Measurements from ENCODE around the gene PINLYP.
A peak's percentile ranks its signal among the peaks of the same experiment; 100 is the strongest.

PINLYP gene

GRCh38 chr19:43607238-43608205 is 31.9 kb downstream of the PINLYP start:
- no peak for DNase-seq

GRCh38 chr19:43609872-43610271 is 34.3 kb downstream of the PINLYP start:
- no peak for DNase-seq

DNA sequence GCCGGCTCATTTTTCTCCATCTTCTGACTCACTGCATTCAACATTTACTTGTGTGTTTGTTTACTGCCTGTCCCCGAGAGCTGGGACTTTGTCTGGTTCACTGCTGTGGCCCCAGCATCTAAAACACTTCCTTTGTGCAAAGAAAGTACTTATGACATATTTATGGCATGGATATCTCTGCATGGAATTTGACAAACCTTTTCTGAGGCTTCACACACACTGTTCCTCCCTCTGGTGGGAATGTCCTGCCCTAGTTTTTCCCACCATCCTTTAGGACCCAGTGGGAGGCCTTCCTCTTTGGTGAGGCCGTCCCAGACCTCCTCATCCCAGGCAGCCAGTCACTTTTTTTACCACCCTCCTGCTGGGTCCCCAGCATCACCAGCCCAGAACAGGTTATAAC is 34.9 kb downstream of the PINLYP start:
- DNase-seq = no peak

- DNase-seq = no peak
These were observed 36.2 kb downstream of the PINLYP start, which contains the start of gene SRRM5 for GRCh38 chr19:43611788-43612187. SRRM5 (plus strand) TSS chr19:43612088; CDS start chr19:43612122, 34 bp downstream.

DNA sequence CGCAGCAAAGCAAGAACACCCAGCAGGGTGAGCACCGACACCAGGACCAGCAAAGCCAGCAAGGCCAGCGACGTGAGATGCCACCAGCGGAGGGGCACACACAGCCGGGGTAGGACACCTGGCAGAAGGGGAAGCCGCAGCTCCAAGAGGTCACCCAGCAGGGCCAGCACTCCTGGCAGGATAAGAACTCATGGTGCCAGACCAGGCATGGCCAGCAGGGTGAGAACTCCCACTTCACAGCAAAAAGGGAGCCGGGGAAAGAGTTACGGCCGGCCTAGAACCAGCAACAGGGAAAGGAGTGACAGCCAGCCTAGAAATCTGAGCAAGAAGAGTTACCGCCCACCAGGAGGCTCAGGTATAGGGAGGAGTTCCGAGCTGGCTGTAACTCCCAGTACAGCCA is 36.8 kb downstream of the PINLYP start:
- no peak for DNase-seq

GRCh38 chr19:43616306-43616705 is 40.7 kb downstream of the PINLYP start:
- DNase-seq = no peak

- no peak for DNase-seq
These were observed 41.4 kb downstream of the PINLYP start for GRCh38 chr19:43616954-43617353.

DNA sequence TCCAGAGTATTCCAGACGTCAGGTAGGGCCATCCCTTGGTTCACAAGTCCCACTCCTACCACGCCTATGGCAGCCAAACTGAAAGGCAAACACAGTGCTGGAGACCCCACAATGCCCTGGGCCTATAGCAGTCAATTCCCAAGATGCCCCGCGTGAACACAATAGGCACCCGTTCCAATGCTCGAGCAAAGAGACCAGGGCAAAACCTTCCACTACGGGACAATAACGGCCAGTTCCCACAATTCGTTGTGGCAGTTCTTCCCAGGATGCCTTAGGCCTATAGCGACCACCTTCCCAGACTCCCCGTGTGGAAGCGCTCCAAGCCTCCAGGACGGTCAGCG is 43.3 kb downstream of the PINLYP start:
- DNase-seq = peak; percentile 35

- DNase-seq = peak; percentile 80
These were observed 43.9 kb downstream of the PINLYP start, which contains the start of gene ZNF428 for GRCh38 chr19:43619262-43620060. ZNF428 (minus strand) TSS chr19:43619629; CDS start chr19:43614304, 5,325 bp downstream.

DNA sequence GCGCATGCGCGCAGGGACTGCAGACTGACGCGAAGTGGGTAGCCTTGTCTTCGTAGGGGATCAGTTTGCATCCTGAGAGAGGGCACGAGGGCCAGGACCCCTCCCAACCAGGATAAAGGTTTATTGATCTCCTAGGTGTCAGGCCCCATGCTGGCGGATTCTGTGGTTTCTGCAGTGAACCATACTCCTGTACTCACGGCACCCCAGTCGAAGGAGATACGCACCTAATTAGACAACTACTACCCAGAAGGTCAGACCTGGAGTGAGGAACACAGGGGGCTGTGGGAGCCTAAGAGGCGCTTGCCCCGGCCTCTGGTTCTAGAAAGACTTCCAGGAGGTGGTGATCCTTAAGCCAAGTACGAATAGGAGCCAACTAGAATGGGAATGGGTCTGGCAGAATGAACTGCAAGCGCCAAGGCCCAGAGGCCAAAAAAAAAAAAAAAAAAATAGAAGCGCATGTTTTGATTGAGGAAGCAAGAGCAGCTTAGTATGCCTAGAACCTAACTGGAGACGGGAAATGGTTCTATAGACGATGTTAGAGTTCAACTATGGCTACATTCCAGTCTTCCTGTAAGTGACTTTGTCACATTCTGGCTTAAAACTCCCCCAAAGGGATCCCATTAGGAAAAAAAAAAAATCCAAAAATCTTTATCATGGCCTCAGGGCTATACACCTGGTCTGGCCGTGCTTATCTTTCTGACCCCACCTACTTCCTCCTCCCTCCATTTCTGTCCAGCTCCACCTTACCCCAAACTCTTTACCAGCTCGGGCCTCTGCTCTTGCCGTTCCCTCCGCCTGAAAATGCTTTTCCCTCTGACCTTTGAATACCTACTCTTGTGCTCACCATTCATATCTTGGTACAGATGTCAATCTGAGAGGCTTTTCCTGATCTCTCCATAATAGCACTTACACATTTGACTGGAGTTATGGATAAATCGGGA is 44.7 kb downstream of the PINLYP start:
- DNase-seq = no peak

- no peak for DNase-seq
These were observed 46.5 kb downstream of the PINLYP start for GRCh38 chr19:43622070-43622469.

- DNase-seq = no peak
These were observed 47.4 kb downstream of the PINLYP start for GRCh38 chr19:43622956-43623355.

DNA sequence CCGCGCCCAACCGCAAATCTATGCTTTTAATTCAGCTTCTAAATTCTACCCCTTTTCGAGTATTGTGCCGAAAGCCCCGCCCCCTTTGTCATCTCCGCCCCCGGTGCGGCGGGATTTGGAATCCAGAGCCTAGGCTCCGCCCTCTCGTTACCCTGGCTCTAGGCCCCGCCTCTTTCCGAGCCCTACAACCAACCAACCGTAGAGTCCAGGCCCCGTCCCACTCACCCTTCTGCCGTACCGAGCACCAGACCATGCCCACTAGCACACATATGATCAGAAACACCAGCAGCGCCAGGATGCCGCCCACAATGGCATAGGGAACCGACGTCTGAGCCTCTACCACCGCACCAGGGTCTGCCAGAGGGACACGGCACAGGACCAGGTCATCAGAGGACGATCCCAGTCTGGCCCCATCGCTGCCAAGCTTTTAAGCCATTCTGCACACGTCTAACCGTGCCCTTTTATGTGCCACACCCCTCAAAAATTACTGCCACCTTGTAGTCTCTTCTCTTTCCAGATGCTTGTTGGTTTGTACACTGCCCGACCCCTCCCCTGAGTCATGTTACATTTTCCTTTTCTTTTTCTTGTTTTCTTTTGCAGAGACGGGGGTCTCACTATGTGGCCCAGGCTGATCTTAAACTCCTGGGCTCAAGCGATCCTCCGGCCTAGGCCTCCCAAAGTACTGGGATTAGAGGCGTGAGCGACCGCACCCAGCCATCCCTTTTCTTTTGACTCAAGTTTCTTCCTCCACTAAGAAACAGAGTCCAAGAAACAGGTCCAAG is 48.5 kb downstream of the PINLYP start:
- DNase-seq = no peak

- no peak for DNase-seq
These were observed 49.3 kb downstream of the PINLYP start for GRCh38 chr19:43624933-43625332.

- DNase-seq = peak; percentile 9
These were observed 50.4 kb downstream of the PINLYP start for GRCh38 chr19:43625918-43626579.

DNA sequence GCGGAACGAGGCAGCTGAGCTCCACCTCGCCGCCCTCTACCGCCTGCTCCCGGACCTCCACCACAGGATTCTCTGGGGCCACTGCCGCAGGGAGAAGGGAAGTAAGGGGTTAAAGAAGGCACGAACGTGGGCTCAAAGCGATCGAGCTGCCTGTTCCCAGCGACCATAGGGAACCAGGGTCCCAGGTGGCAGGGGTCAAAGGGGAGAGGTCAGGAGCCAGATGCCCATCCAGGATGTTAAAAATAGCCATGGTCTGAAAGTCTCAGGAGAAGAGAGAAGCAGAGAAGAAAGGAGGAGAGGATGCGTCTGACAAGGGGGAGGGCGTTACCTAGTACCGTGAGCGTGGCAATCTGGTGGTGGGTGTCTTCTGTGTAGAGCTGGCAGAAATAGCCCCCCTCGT is 51.2 kb downstream of the PINLYP start:
- no peak for DNase-seq

DNA sequence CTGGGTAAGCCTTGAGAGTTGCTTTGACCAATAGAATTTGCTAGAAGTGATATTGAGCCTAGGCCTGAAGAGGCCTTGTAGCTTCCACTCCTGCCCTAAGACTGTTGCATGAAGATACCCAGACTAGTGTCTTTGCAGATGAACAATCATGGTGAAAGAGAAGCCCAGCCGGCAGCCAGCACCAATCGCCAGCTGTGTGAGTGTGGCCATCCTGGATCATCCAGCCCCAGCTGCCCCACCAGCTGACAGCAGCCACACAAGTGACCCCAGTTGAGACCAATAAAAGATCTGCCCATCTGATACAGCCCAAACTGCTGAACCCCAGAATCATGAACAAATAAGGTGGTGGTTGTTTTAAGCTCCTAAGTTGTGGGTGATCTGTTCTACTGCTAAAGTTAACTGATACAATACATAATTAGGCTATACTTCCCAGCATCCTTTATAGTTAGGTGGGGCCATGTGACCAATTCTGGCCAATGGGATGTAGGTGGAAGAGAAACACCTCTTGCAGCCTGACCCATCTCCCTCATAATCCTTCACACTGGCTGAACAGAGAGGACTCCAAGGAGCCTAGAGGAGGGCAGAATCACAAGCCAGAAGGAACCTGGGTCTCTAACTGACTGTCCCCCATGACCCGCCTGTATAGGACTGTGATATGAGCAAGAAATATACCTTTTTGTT is 53.2 kb downstream of the PINLYP start:
- DNase-seq = no peak

DNA sequence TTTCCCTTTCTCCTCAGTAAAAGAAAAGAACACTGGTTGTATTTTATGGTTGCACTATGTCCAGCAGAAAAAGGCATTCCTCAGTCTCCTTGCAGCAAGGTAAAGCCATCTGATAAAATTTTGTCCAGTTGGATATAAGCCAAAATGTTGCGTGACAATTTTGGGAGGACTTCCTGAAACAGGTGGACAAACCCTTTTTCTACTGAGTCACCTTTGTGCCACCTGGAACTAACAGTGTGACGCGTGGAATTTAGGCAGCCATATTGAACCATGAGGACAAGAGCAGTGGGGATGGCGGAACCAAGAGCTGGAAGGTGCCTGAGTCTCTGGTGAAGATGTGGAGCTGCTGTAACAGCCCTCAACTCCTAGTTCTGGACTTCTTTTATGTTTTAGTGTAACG is 55.9 kb downstream of the PINLYP start:
- no peak for DNase-seq
